Activated CD4-positive, CD25-positive, alpha-beta regulatory T cell (primary cell): Measurements from ENCODE around the gene GXYLT2.

Source experiments
- DNase-seq, 4 experiments: peaks; one replicate each; lab custom pipeline; 2025; lab: John Stamatoyannopoulos, UW

GXYLT2 gene

DNA sequence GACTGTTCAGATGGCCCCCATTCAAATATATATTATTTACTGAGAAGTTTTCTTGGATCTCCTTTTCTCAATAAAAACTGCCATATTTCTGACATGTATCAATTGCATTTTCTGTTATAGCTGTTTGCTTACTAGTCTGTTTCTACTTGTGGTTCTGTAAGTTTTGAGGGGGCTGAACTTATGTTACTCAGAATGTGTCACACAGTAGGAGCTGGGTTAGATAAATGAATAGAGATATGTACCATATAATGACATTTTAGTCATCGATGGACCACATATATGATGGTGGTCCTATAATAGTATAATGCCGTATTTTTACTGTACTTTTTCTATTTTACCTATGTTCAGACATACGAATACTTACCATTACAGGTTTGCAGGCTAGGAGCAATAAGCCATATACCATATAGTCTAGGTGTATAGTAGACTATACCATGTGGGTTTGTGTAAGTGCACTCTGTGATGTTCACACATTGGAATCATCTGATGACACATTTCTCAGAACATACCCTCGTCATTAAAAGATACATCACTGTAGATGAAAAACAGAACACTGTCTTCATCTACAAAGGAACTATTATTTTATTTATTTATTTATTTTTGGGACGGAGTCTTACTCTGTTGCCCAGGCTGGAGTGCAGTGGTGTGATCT lies 131.1 kb downstream of the GXYLT2 start:
- no peak for DNase-seq

DNA sequence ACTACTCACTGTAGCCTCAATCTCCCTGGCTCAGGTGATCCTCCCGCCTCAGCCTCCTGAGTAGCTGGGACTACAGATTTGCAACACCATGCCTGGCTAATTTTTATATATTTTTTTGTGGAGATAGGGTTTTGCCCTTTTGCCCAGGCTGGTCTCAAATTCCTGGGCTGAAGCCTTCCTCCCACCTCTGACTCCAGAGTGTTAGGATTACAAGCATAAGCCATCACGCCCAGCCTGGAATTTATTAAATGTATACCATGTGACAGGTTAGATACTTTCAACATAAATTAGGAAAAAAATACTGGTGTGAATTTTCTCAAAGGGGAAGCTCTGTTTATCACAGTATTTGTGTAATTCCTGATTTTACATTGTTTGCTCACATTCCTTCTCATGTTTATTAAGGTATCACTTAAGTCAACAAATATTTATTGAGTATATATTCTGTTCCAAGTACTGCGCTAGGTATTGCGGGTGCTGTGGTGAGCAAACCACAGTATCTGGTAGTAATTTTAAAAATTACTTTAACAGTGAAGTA lies 133.5 kb downstream of the GXYLT2 start:
- no peak for DNase-seq

DNA sequence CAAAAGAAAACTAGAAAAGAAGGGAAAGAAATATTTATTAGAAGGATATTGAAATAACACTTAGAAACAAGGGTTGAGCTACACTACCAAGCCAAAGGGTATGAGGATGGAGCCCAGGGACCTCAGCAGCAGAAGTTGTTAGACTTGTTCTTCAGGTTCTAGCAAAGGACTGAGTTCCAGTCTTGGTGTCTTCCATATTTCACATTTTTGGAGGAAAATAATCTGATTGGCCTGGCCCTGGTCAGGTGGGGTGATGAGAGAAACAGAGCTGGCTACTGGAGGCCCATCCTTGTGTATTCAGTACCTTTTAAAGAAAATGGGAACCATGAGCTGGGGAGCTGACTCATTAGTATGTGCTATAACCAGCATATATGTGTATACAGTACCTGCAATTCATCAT lies 137.0 kb downstream of the GXYLT2 start:
- no peak for DNase-seq

DNA sequence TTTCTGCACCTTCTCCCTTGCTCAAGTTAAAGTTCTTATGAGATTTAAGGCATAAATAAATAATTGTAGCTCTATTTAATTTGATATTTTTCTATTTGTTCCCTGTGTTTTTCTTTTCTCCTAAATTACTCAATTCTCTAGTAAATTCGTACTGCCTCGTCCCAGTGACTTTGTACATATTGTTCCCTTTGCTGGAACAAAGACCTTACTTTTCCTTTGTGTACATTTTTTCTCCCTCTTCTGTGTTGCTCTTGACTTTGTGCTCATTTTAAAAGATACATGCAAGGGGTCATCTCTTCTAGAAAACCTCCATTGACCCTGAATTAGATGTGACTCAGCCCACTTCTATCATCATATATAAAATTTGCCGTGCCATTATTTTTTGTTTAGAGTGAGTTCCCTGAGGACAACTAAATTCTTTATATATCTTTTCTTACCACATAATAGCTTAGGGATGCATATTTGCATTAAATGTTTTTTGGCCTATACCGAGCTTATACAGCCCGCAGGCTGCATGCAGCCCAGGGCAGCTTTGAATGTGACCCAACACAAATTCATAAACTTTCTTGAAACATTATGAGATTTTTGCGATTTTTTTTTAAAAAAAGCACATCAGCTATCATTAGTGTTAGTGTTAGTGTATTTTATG lies 138.4 kb downstream of the GXYLT2 start:
- DNase-seq, result no peak
